WTC11 (cell line): Measurements from ENCODE around the gene SND1. TPM values are rescaled to one million over a fixed set of nuclear protein-coding genes. Genes with fewer than 3 reads are reported as not detected.
A peak's percentile ranks its signal among the peaks of the same experiment; 100 is the strongest.

Experiments used
- ATAC-seq: fragments of 200-7000 bp; cut with Tn5 transposase; 2 replicates; pipeline ENCODE4 v1.10.0; 2021; ENCODE audit warnings: mild to moderate bottlenecking, moderate library complexity
- CTCF ChIA-PET: fragments of 300-600 bp; sonication (Branson Sonifier 250); formaldehyde crosslinking; loops from one replicate; lab custom pipeline; 2021; ENCODE audit warnings: antibody characterized with exemption; lab: Charles Lee
- POLR2A ChIA-PET: fragments of 350-600 bp; sonication (Branson Sonifier 250); formaldehyde crosslinking; loops from one replicate; lab custom pipeline; 2021; ENCODE audit warnings: antibody characterized with exemption; lab: Charles Lee
- DNase-seq: peaks from one replicate; pipeline ENCODE4 v3.0.0; 2021; ENCODE audit warnings: low spot score
- H3K27ac Mint-ChIP-seq: 2 replicates; pipeline ENCODE4 v1.8.0; 2021; ENCODE audit warnings: mixed read lengths
- H3K27me3 Mint-ChIP-seq: 2 replicates; pipeline ENCODE4 v1.8.0; 2021; ENCODE audit warnings: low read depth, mild to moderate bottlenecking, moderate library complexity, mixed read lengths
- H3K36me3 Mint-ChIP-seq: 2 replicates; pipeline ENCODE4 v1.8.0; 2021; ENCODE audit warnings: mixed read lengths
- H3K4me1 Mint-ChIP-seq: 2 replicates; pipeline ENCODE4 v1.8.0; 2022; ENCODE audit warnings: mixed read lengths
- H3K4me3 Mint-ChIP-seq: 2 replicates; pipeline ENCODE4 v1.8.0; 2021; ENCODE audit warnings: mild to moderate bottlenecking, moderate library complexity, mixed read lengths
- H3K9me3 Mint-ChIP-seq: 2 replicates; pipeline ENCODE4 v1.8.0; 2021; ENCODE audit warnings: mixed read lengths
- ATF1 ChIP-seq: sonication (generic); formaldehyde crosslinking; IDR thresholded peaks from 2 replicates; pipeline ENCODE4 v1.8.1; 2023; ENCODE audit warnings: mild to moderate bottlenecking, moderate library complexity, missing genetic modification reagents
- ATF2 ChIP-seq: sonication (generic); formaldehyde crosslinking; IDR thresholded peaks from 2 replicates; pipeline ENCODE4 v1.8.1; 2022; ENCODE audit warnings: low read depth, missing genetic modification reagents, borderline replicate concordance
- ATF6 ChIP-seq: sonication (generic); formaldehyde crosslinking; IDR thresholded peaks from 2 replicates; pipeline ENCODE4 v1.8.1; 2023; ENCODE audit warnings: mild to moderate bottlenecking, missing genetic modification reagents
- ETV6 ChIP-seq: sonication (generic); formaldehyde crosslinking; IDR thresholded peaks from 2 replicates; pipeline ENCODE4 v1.8.1; 2022; ENCODE audit warnings: mild to moderate bottlenecking, missing genetic modification reagents
- FOXK1 ChIP-seq: sonication (generic); formaldehyde crosslinking; IDR thresholded peaks from 2 replicates; pipeline ENCODE4 v1.8.0; 2022; ENCODE audit warnings: mild to moderate bottlenecking, moderate library complexity, missing genetic modification reagents
- FOXP4 ChIP-seq: sonication (generic); formaldehyde crosslinking; IDR thresholded peaks from 2 replicates; pipeline ENCODE4 v1.8.0; 2022; ENCODE audit warnings: mild to moderate bottlenecking, missing genetic modification reagents
- GTF2I ChIP-seq: fragments of 250-450 bp; sonication (Bioruptor Pico); conservative IDR thresholded peaks from 2 replicates; pipeline ENCODE4 v1.4.0; 2021; ENCODE audit warnings: mild to moderate bottlenecking
- HMGA2 ChIP-seq: fragments of 250-450 bp; sonication (Bioruptor Pico); IDR thresholded peaks from 2 replicates; pipeline ENCODE4 v1.4.0; 2021; ENCODE audit warnings: mild to moderate bottlenecking, moderate library complexity
- NFATC4 ChIP-seq: fragments of 250-450 bp; sonication (Bioruptor Pico); IDR thresholded peaks from 2 replicates; pipeline ENCODE4 v1.9.0; 2021; ENCODE audit warnings: mild to moderate bottlenecking
- NFE2L1 ChIP-seq: sonication (generic); formaldehyde crosslinking; IDR thresholded peaks from 2 replicates; pipeline ENCODE4 v1.8.1; 2023; ENCODE audit warnings: missing genetic modification reagents
- NR2C2 ChIP-seq: sonication (generic); formaldehyde crosslinking; IDR thresholded peaks from 2 replicates; pipeline ENCODE4 v1.8.0; 2022; ENCODE audit warnings: mild to moderate bottlenecking, missing genetic modification reagents
- NR3C1 ChIP-seq: sonication (generic); formaldehyde crosslinking; conservative IDR thresholded peaks from 2 replicates; pipeline ENCODE4 v1.8.1; 2023; ENCODE audit warnings: low read depth, mild to moderate bottlenecking, missing genetic modification reagents
- PRRX2 ChIP-seq: fragments of 250-450 bp; sonication (Bioruptor Pico); IDR thresholded peaks from 2 replicates; pipeline ENCODE4 v1.8.0; 2021; ENCODE audit warnings: mild to moderate bottlenecking
- SMAD3 ChIP-seq: sonication (generic); formaldehyde crosslinking; IDR thresholded peaks from 2 replicates; pipeline ENCODE4 v1.8.0; 2022; ENCODE audit warnings: missing genetic modification reagents, mild to moderate bottlenecking, borderline replicate concordance
- STAT6 ChIP-seq: sonication (generic); formaldehyde crosslinking; conservative IDR thresholded peaks from 2 replicates; pipeline ENCODE4 v1.8.1; 2023; ENCODE audit warnings: mild to moderate bottlenecking, low read depth, missing genetic modification reagents, moderate library complexity
- TP53 ChIP-seq: sonication (generic); formaldehyde crosslinking; IDR thresholded peaks from 2 replicates; pipeline ENCODE4 v1.8.1; 2023; ENCODE audit warnings: mild to moderate bottlenecking, missing genetic modification reagents
- ZBTB21 ChIP-seq: sonication (generic); formaldehyde crosslinking; IDR thresholded peaks from 2 replicates; pipeline ENCODE4 v1.8.1; 2023; ENCODE audit warnings: mild to moderate bottlenecking, missing genetic modification reagents, borderline replicate concordance
- ZNF121 ChIP-seq: sonication (generic); formaldehyde crosslinking; IDR thresholded peaks from 2 replicates; pipeline ENCODE4 v1.8.0; 2023; ENCODE audit warnings: missing genetic modification reagents
- ZNF138 ChIP-seq: sonication (generic); formaldehyde crosslinking; conservative IDR thresholded peaks from 2 replicates; pipeline ENCODE4 v1.8.1; 2022; ENCODE audit warnings: mild to moderate bottlenecking, moderate library complexity, missing genetic modification reagents
- ZNF281 ChIP-seq: sonication (generic); formaldehyde crosslinking; IDR thresholded peaks from 2 replicates; pipeline ENCODE4 v1.8.0; 2023; ENCODE audit warnings: mild to moderate bottlenecking, missing genetic modification reagents
- total RNA-seq: library from RNA; stranded (reverse); gene quantifications from 3 replicates; pipeline ENCODE4 v1.2.3, GENCODE V29; 2021

Gene SND1
- total RNA-seq, 1 experiment from 2014 or later, result 261 TPM

- H3K9me3 Mint-ChIP-seq, result no peaks in the 10 kb centered on the region
- H3K27me3 Mint-ChIP-seq, result no peaks in the 10 kb centered on the region
- H3K36me3 Mint-ChIP-seq, result no peaks in the 10 kb centered on the region
- H3K4me3 Mint-ChIP-seq, result no peak overlapping the region
- no peak for TF ChIP-seq NR3C1 (CRISPR knock-in tag)
- no peak for TF ChIP-seq FOXP4 (CRISPR knock-in tag)
- TF ChIP-seq GTF2I (CRISPR knock-in tag), result no peak
- TF ChIP-seq SMAD3 (CRISPR knock-in tag), result no peak
- TF ChIP-seq ATF6 (CRISPR knock-in tag), result no peak
- TF ChIP-seq ZBTB21 (CRISPR knock-in tag), result no peak
- TF ChIP-seq TP53 (CRISPR knock-in tag), result no peak
- no peak for TF ChIP-seq FOXK1 (CRISPR knock-in tag)
- ChIA-PET CTCF (interaction anchor here (1.0 to 1.9 kb wide), 2 partner anchors 8 to 165 kb away, joined by 4 to 7 read pairs; no protein-coding TSS in a partner anchor), POLR2A (no interaction called here)
- H3K27ac Mint-ChIP-seq, result no peak overlapping the region
- no peak for DNase-seq
- no peak for ATAC-seq
- peaks cover 7% of the 10 kb centered on the region for H3K4me1 Mint-ChIP-seq
Observed at GRCh38 chr7:128044064-128044463, 392.1 kb downstream of the SND1 start.

- ChIA-PET CTCF (interaction anchor here (1.0 to 1.9 kb wide), 2 partner anchors 9 to 59 kb away, joined by 3 to 7 read pairs; no protein-coding TSS in a partner anchor), POLR2A (no interaction called here)
- TF ChIP-seq TP53 (CRISPR knock-in tag) (no peak), ATF2 (no peak)
- Mint-ChIP-seq H3K4me3 (no peak overlapping the region), H3K27ac (no peak overlapping the region), H3K9me3 (no peaks in the 10 kb centered on the region), H3K27me3 (no peaks in the 10 kb centered on the region), H3K4me1 (peaks cover 5% of the 10 kb centered on the region), H3K36me3 (no peaks in the 10 kb centered on the region)
- ATAC-seq (peak; percentile 38), DNase-seq (no peak)
Observed at GRCh38 chr7:128045158-128045557, 393.2 kb downstream of the SND1 start.

GRCh38 chr7:128045766-128046165 lies 393.8 kb downstream of the SND1 start:
- Mint-ChIP-seq H3K4me1 (peaks cover 2% of the 10 kb centered on the region), H3K27ac (no peak overlapping the region), H3K4me3 (no peak overlapping the region), H3K36me3 (no peaks in the 10 kb centered on the region), H3K27me3 (no peaks in the 10 kb centered on the region), H3K9me3 (no peaks in the 10 kb centered on the region)
- POLR2A ChIA-PET, result interaction anchor here (0.6 kb wide), 1 partner anchor 59 kb away, joined by 3 read pairs; no protein-coding TSS in a partner anchor
- DNase-seq, result no peak
- CTCF ChIA-PET, result interaction anchor here (1.0 to 1.9 kb wide), 2 partner anchors 10 to 59 kb away, joined by 3 to 7 read pairs; no protein-coding TSS in a partner anchor
- ATAC-seq, result no peak
- TF ChIP-seq NR2C2 (CRISPR knock-in tag) (no peak), NFE2L1 (no peak), ETV6 (CRISPR knock-in tag) (no peak), PRRX2 (no peak), NFATC4 (CRISPR knock-in tag) (no peak), ZNF138 (CRISPR knock-in tag) (no peak), ZNF281 (CRISPR knock-in tag) (no peak), ZNF121 (CRISPR knock-in tag) (no peak), ATF1 (CRISPR knock-in tag) (no peak), HMGA2 (CRISPR knock-in tag) (no peak), STAT6 (no peak), FOXP4 (CRISPR knock-in tag) (no peak)
